A549 treated with AZD9567 at 1 μM for 4 hours (cell line): ENCODE results near the gene CAMK2A. TPM values are rescaled to one million over a fixed set of nuclear protein-coding genes. Genes with fewer than 3 reads are reported as not detected.

Experiments used
- total RNA-seq: library from RNA; stranded (reverse); fragments of 200-300 nt; extraction: Qiagen RNA extraction; gene quantifications from 5 replicates; pipeline ENCODE4 v1.2.3, GENCODE V29; 2022; ENCODE audit not compliant: insufficient read depth

Gene CAMK2A
- 0.50 to 2.3 TPM (median 0.83 TPM) in 5 replicates for total RNA-seq

DNA sequence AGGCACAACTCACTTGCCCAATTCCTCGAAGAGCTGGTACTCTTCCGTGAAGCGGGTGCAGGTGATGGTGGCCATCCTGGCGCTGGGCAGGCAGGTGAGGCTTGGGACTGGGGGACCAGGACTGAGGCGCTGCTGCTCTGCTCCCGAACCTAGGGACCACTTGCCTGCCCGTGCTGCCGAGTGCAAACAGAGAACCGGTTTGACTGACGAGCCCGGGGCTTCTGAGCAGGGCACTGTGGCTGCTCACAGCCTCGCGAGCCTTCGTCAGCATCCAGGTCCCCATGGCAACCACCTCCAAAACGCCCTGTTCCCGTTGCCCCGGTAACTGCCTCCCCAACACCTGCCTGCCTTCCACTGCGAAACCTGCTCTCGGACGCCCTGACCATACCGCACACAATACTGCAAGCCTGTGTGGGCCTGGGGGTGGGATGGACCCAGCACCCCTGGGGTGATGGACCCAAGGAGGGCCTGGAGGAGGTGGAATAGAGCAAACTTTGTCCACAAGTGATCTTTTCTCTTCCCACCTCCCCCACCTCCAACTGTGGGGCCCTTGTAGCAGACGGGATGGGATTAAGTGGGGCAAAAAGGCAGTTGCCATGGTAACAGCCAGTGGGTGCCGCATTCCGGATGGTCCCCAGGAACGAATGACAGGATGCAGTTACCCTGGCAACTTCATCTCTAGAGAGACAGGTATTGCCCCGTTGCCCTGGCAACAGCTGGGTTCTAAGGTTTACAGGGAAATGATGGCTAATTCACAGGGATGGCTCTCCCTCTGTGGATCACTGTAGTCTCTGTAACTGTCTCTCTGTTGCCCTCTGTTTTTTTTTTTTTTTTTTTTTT is at the start of gene CAMK2A:
Gene CAMK2A (minus strand): TSS at position 223 of the 840 bp plus-strand sequence. CDS start 148 bp downstream, at position 75.

DNA sequence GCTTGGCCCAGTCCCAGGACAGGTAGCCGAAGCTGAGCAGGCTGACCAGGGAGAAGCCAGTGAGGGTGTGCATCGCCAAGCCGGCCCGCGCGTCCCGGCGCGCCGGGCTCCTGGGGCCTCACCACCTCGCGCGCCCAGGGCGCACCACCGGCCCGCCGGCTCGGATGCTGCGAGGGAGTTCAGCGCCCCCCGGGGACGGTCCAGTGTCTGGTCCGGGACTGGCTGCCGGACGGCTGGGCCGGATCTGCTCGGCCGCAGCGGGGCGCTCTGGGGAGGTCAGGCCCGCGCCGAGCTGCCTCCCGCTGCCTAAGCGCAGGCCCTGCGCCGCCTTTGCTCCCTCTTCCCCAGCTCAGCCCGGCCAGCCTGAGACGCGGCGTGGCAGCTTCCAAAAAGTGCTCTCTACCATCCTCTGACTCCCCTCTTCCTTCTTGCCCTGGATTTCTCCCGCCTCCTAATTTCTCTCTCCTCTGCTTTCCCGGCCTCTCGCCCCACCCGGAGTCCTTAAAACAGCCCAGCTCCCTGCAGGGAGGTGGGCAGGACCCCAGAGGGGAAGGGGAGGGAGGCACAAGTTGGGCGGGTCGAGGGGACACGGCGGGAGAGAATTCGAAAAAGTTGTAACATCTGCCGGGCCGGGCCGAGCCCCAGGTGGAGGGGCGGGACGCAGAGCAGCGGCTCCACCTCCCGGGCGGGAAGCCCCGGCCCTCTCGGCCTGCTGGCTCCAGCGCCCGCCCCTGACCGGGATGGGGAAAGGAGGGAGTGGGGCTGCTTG is 12.9 kb upstream of the CAMK2A start, which contains the start of gene ARSI:
Gene ARSI (minus strand): TSS at position 605 of the 769 bp plus-strand sequence. CDS start 532 bp downstream, at position 73.

DNA sequence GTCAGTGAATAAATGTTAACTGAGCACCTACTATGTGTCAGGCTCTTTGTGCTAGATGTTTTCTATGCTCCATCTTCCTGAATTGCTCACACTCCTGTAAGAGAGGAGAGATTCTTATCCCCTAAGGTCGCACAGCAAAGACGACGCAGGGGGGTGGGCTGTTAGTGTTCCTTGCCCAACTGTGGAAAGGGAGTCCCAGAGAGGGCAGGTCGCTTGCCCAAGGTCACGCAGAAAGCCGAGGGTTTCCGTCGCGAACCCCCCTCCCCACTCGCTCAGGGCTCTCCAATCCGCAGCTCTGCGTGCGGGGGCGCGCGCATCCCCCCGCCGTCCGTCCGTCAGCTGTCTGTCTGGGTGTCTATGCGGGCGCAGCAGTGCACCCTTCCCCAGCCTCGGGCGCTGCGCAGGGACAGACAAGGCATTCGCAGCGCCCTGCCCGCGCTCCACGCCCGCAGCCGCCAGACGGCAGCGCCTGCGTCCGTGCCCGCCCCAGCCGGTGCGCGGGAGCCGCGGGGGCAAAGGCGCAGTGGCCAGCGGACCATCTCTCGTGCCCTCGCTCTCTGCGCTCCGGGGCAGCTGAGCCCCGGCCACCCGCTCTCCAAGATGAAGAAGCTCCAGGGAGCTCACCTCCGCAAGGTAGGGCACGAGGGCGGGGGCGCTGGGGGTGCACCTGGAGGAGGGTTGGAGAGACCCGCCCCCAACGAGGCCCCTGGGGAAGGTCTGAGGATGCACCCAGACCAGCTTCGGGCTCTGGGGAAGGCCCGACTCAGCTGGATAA is 99.7 kb downstream of the CAMK2A start, which contains the start of gene SLC6A7:
Gene SLC6A7 (plus strand): TSS at position 335 of the 775 bp plus-strand sequence. CDS start 266 bp downstream, at position 601.

Other genes starting within 250 kb of the CAMK2A start
- 0.07 to 0.14 TPM (median 0.12 TPM) in 4 of 5 replicates, not detected in the other for gene CSF1R, start 203.2 kb downstream of the CAMK2A start, total RNA-seq
- 0.14 to 0.47 TPM (median 0.37 TPM) in 4 of 5 replicates, not detected in the other for gene PDGFRB, start 133.9 kb downstream of the CAMK2A start, total RNA-seq
- not detected in 5 replicates for gene CDX1, start 123.0 kb downstream of the CAMK2A start, total RNA-seq
- 0.02 to 0.06 TPM in 2 of 5 replicates, not detected in the others for gene SLC6A7, start 99.7 kb downstream of the CAMK2A start, total RNA-seq
- gene ARSI, start 13.1 kb upstream of the CAMK2A start, total RNA-seq = 24.7 to 28.6 TPM (median 26.6 TPM) in 5 replicates
- 57.1 to 74.5 TPM (median 69.6 TPM) in 5 replicates for gene TCOF1, start 67.9 kb upstream of the CAMK2A start, total RNA-seq
- gene CD74, start 123.1 kb upstream of the CAMK2A start, total RNA-seq = 0.09 to 0.17 TPM (median 0.10 TPM) in 4 of 5 replicates, not detected in the other
- 2,476 to 3,076 TPM (median 2,996 TPM) in 5 replicates for gene RPS14, start 160.0 kb upstream of the CAMK2A start, total RNA-seq
- 43.9 to 55.7 TPM (median 53.4 TPM) in 5 replicates for gene NDST1, start 218.4 kb upstream of the CAMK2A start, total RNA-seq